GM12872 (cell line): ENCODE measurements around the gene SUN3.

Source experiments
- CTCF ChIP-seq: IDR thresholded peaks from 3 replicates; pipeline ENCODE4 v1.5.1; 2011; ENCODE audit warnings: low read depth, mild to moderate bottlenecking, low read length, moderate library complexity; ENCODE audit not compliant: insufficient read depth

Gene SUN3

GRCh38 chr7:47970761-47971160 is 58.1 kb downstream of the SUN3 start:
- no peak for TF ChIP-seq CTCF

DNA sequence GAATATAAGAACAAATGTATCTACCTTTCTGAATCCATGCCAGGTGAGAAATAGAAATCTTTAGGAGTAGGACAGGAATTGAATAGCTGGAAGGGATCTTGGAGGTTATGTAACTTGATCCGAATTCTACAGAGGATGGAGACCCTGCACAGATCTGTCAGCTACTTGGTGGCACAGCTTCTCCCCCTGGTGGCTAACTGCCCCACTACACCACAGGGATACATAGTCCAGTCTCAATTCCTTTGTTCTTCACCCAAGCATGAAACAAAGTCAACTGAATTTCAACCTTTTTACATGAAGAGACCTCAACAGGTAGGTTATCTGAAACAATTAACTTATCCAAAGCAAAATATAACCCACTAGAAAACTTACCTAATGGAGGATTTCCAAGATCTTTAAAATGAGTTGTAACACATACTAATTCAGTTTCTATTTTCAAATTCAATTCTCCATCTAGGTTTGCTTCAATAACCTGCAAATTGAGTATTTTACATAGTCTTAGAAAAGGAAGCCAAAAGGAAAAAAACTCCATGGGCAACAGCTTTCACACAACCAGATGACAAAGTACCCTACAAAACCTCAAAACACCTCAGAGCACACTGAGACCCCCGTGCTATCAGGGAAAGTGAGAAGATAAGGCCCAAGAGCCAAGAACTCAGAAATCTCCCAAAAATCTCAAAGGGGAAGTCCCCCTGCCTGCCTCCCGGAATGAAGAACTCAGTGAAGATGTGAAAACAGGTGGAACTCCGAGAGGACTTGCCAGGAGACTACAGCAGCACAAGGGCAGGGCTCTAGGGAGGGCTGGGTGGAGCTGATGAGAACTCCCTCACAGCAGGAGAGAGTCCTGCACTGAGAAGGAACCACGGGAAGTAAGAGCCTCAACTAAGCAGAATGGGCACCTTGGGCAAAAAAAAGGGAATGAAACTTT is 59.8 kb downstream of the SUN3 start:
- TF ChIP-seq CTCF, result peak; percentile 94

- no peak for TF ChIP-seq CTCF
Observed at GRCh38 chr7:47967708-47968107, 61.2 kb downstream of the SUN3 start.

GRCh38 chr7:47967123-47967522 is 61.8 kb downstream of the SUN3 start:
- no peak for TF ChIP-seq CTCF

DNA sequence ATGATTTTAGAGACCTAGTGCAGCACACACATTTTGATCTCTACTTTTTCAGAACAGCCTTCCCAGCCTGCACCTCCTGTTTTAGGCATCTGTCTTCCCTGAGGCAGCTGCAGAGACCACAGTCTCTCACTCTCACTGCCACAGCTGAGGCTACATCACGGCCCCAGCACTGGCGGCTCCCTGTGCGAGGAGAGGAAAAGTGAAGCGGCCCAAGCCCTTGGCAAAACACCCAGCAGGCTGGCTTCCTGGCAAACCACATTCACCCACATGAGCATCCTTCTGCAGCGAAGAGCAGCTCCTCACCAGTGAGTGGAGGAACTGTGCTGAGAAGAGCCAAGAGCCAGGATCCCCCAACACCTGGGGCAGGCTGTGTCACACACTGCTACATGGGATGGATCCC is 63.5 kb downstream of the SUN3 start:
- no peak for TF ChIP-seq CTCF

DNA sequence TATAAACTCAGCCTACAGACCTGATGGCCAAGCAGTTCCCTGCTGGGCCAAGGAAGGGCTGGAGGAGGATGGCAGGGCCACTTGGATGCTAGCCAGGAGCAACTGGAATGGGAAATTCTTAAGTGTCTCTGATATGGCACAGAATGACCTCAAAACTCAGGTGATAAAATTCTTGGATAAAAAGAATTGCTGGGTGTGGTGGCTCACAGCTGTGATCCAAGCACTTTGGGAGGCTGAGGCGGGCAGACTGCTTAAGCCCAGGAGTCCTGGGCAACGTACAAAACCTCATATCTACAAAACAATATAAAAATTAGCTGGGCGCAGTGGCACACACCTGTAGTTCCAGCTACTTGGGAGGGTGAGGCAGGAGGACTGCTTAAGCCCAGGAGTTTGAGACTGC is 66.6 kb downstream of the SUN3 start:
- no peak for TF ChIP-seq CTCF

- TF ChIP-seq CTCF, result no peak
Observed at GRCh38 chr7:47957156-47957555, 71.8 kb downstream of the SUN3 start.
